Epidermal melanocyte (primary cell): ENCODE results near the gene MARK1.

Experiments
- DNase-seq: peaks from one replicate; pipeline ENCODE4 v3.0.0; 2011; ENCODE audit warnings: low spot score; ENCODE audit not compliant: insufficient read length

The MARK1 gene

GRCh38 chr1:220528679-220529501 lies 954 bp downstream of the MARK1 start:
- DNase-seq = no peak

- no peak for DNase-seq
These were observed 1.6 kb downstream of the MARK1 start for GRCh38 chr1:220529521-220530020.

GRCh38 chr1:220533504-220534109 lies 5.7 kb downstream of the MARK1 start:
- DNase-seq = no peak

- DNase-seq = no peak
These were observed 17.0 kb downstream of the MARK1 start for GRCh38 chr1:220544901-220545303.

GRCh38 chr1:220550811-220551399 lies 23.0 kb downstream of the MARK1 start:
- no peak for DNase-seq

- DNase-seq = no peak
These were observed 23.8 kb downstream of the MARK1 start for GRCh38 chr1:220551718-220552117.

GRCh38 chr1:220552672-220553260 lies 24.8 kb downstream of the MARK1 start:
- no peak for DNase-seq

GRCh38 chr1:220556641-220557040 lies 28.7 kb downstream of the MARK1 start:
- no peak for DNase-seq

- DNase-seq = no peak
These were observed 35.6 kb downstream of the MARK1 start for GRCh38 chr1:220563564-220563963.

GRCh38 chr1:220564216-220564615 lies 36.3 kb downstream of the MARK1 start:
- no peak for DNase-seq

GRCh38 chr1:220565670-220566069 lies 37.7 kb downstream of the MARK1 start:
- no peak for DNase-seq

GRCh38 chr1:220566869-220567268 lies 38.9 kb downstream of the MARK1 start:
- no peak for DNase-seq

- no peak for DNase-seq
These were observed 44.5 kb downstream of the MARK1 start for GRCh38 chr1:220572416-220572815.

GRCh38 chr1:220573836-220574235 lies 45.9 kb downstream of the MARK1 start:
- DNase-seq = no peak

- DNase-seq = no peak
These were observed 48.0 kb downstream of the MARK1 start for GRCh38 chr1:220575718-220576497.

- no peak for DNase-seq
These were observed 50.0 kb downstream of the MARK1 start for GRCh38 chr1:220577926-220578325.

- DNase-seq = no peak
These were observed 51.4 kb downstream of the MARK1 start for GRCh38 chr1:220579317-220579716.

GRCh38 chr1:220592714-220593113 lies 64.8 kb downstream of the MARK1 start:
- no peak for DNase-seq

GRCh38 chr1:220594356-220594755 lies 66.4 kb downstream of the MARK1 start:
- DNase-seq = no peak

- DNase-seq = no peak
These were observed 67.2 kb downstream of the MARK1 start for GRCh38 chr1:220595179-220595578.

- no peak for DNase-seq
These were observed 77.0 kb downstream of the MARK1 start for GRCh38 chr1:220604926-220605325.
